Measurements from ENCODE around the gene AFTPH.

GRCh38 chr2:64625299-64626145 lies 101.4 kb downstream of the AFTPH start:
- no peak for TF ChIP-seq CTCF (IDR thresholded peaks at IDR 0.05)
- no peak for TF ChIP-seq POLR2A (IDR thresholded peaks at IDR 0.05)

Data from testis (tissue), 2 donors.